ENCODE results near the gene DDX6. TPM values are rescaled to one million over a fixed set of nuclear protein-coding genes. Genes with fewer than 3 reads are reported as not detected.
A peak's percentile ranks its signal among the peaks of the same experiment; 100 is the strongest.

DDX6 gene
- total and polyA plus RNA-seq, 2 donors (not counting 1 experiment from before 2014, with no cell fraction given), result 36.7 to 255 TPM

DNA sequence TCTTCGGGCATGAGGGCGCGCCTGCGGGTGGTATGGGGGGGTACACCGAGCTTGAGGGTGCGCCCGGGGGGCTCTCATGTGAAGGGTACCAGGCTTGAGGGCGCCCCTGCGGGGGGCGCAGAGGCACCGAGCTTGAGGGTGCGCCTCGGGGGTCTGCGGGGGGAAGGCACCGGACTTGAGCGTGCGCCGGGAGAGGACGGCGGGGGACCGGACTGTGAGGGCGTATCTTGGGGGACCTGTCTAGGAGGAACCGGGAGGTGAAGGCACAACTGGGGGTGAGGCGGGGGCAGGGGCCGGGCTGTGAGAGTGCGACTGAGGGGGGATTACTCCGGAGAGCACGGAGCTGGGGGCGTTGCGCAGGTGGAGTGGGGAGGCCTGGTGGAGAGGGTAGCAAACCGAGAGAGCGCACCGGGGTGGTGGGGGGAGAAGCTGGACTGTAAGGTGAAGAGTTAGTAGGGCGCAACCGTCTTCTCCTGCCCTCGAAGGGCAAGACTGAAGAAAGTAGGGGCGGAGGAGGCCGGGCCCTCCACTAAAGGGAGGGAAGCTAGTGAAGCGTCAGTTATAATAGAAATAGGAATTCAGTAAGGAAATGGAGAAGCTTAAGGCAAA, 1.1 kb upstream of the DDX6 start:
- TF ChIP-seq, protein P1, sequence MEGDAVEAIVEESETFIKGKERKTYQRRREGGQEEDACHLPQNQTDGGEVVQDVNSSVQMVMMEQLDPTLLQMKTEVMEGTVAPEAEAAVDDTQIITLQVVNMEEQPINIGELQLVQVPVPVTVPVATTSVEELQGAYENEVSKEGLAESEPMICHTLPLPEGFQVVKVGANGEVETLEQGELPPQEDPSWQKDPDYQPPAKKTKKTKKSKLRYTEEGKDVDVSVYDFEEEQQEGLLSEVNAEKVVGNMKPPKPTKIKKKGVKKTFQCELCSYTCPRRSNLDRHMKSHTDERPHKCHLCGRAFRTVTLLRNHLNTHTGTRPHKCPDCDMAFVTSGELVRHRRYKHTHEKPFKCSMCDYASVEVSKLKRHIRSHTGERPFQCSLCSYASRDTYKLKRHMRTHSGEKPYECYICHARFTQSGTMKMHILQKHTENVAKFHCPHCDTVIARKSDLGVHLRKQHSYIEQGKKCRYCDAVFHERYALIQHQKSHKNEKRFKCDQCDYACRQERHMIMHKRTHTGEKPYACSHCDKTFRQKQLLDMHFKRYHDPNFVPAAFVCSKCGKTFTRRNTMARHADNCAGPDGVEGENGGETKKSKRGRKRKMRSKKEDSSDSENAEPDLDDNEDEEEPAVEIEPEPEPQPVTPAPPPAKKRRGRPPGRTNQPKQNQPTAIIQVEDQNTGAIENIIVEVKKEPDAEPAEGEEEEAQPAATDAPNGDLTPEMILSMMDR (IDR thresholded peaks at IDR 0.05), result no peak
- no peak for TF ChIP-seq EZH2 (IDR thresholded peaks at IDR 0.05; ENCODE audit: borderline replicate concordance, insufficient read depth, low read depth, low read length, poor library complexity, severe bottlenecking)
- DNase-seq (no peak), ATAC-seq (ENCODE audit: low read depth) (peak; percentile 13)
- H3K4me3 Mint-ChIP-seq, result peak overlapping the region; percentile 100
- H3K9me3 Mint-ChIP-seq (ENCODE audit: insufficient read depth), result no peaks in the 10 kb centered on the region
- peak overlapping the region; percentile 77 for H3K4me2 ChIP-seq (replicated peaks; ENCODE audit: low read depth, low read length, poor library complexity, severe bottlenecking)
- ChIA-PET CTCF (interaction anchor here (0.7 to 6.8 kb wide), 24 partner anchors 12 to 167 kb away, joined by 3 to 119 read pairs (median 5); partner anchors contain the start of gene UPK2), POLR2A (interaction anchor here (0.7 to 5.7 kb wide), 25 partner anchors 10 to 303 kb away, joined by 3 to 97 read pairs (median 5); a partner anchor contains a TSS)
- H3K36me3 ChIP-seq (replicated peaks in 1 of 2; ENCODE audit: control extremely low read depth in 1 of 2, control insufficient read depth in 1 of 2, extremely low read depth in 1 of 2, insufficient read depth in 2 of 2, low read length in 1 of 2), result peaks cover 0 to 2% of the 10 kb centered on the region in 2 experiments
- H3K27me3 ChIP-seq (replicated peaks in 1 of 4; ENCODE audit: control extremely low read depth in 1 of 4, control insufficient read depth in 3 of 4, insufficient read depth in 4 of 4, low read length in 3 of 4), result no peaks in the 10 kb centered on the region
- H3K4me1 ChIP-seq (ENCODE audit: control insufficient read depth in 2 of 2, insufficient read depth in 2 of 2, low read length in 2 of 2), result peaks cover 27 to 40% of the 10 kb centered on the region in 2 donors
- H3K9me3 ChIP-seq (ENCODE audit: control extremely low read depth in 1 of 3, control insufficient read depth in 2 of 3, insufficient read depth in 1 of 3, low read length in 2 of 3), result no peaks in the 10 kb centered on the region
- H3K4me1 Mint-ChIP-seq, result peaks cover 31% of the 10 kb centered on the region
- H2AFZ ChIP-seq (ENCODE audit: insufficient read depth, low read depth, low read length, poor library complexity, severe bottlenecking), result peak overlapping the region; percentile 80
- H3K27ac ChIP-seq (ENCODE audit: low read length in 2 of 2), result peak overlapping the region; percentile 98 to 100
- peaks cover 50% of the 10 kb centered on the region for H3K79me2 ChIP-seq (ENCODE audit: control insufficient read depth, insufficient read depth, low read length)
- peaks cover 32% of the 10 kb centered on the region for H4K20me1 ChIP-seq (ENCODE audit: control insufficient read depth, insufficient read depth, low read length, poor library complexity, severe bottlenecking)
- H3K27ac Mint-ChIP-seq, result peak overlapping the region; percentile 100
- H3K4me3 ChIP-seq (ENCODE audit: control extremely low read depth in 1 of 5, extremely low read depth in 1 of 5, insufficient read depth in 1 of 5, low read depth in 2 of 5, low read length in 4 of 5), result peak overlapping the region; percentile 71 to 96 (median 92)
- under 1% methylated on average over 36 of the region's 39 CpGs for WGBS (ENCODE audit: insufficient coverage)
- H3K9ac ChIP-seq (ENCODE audit: low read length), result peak overlapping the region; percentile 98
- intact Hi-C loops (cut with micrococcal nuclease), result loop anchor here (1.0 to 5.0 kb wide), 7 partner anchors 47 to 355 kb away; partner anchors contain the start of genes CXCR5, HINFP, KMT2A and RPS25
- H3K27me3 Mint-ChIP-seq, result no peaks in the 10 kb centered on the region

All from B cell (primary cell).